Astrocyte of the spinal cord (primary cell): ENCODE measurements around the gene KRT79.

Experiments
- DNase-seq: peaks from one replicate; pipeline ENCODE4 v3.0.0; 2011; ENCODE audit warnings: low read depth, low spot score
- H3K4me3 ChIP-seq: 2 replicates; pipeline ENCODE4 v1.5.1; 2011; ENCODE audit warnings: low read depth, mild to moderate bottlenecking, low read length, moderate library complexity
- CTCF ChIP-seq: IDR thresholded peaks from 2 replicates; pipeline ENCODE4 v1.5.1; 2012; ENCODE audit warnings: low read depth, mild to moderate bottlenecking, low read length, inconsistent platforms
- in situ Hi-C: cut with HindIII; loops from 2 replicates; pipeline ENCODE4 v1.10.0; 2017; ENCODE audit warnings: low sequenced_read_pairs

Gene KRT79

DNA sequence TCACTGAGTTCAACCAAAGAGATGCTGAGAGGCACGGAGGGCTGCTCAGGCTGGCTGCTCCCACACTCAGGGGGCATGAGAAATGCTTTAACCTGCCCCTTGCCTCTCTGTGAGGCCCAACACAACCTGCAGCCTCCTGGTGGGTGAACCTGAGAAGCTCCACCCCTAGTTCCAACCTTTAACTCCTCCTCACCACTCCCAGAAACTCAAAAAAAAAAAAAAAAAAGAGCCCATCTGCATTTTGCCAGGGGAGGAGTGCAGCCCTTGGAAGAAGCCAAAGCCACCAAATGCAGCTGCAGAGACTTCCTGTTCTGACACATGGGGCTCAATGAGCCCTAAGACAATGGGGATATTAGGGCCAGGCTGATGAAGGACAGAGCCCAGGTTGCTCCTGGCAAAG is 29.1 kb downstream of the KRT79 start:
- H3K4me3 ChIP-seq, result no peak overlapping the region
- DNase-seq, result no peak
- no peak for TF ChIP-seq CTCF
- in situ Hi-C loops, result no loop called here

DNA sequence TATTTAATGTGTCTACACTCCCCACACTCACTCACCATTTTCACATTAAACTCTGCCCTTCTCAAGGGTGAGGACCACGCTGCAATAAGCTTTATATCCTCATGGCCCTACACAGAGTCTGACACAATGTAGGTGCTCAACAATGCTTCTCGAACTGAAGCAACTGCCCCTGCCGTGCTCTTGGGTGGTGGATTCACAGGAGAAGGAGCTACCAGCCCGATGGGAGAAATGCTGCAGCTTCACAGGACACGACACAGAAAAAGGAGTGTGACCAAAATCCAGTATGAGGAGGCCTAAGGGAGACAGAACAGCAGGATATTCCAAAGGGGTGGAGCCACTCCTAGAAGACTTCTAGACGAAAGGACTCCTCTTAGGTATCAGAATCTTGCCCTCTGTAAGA is 31.7 kb downstream of the KRT79 start:
- in situ Hi-C loops, result no loop called here
- no peak for TF ChIP-seq CTCF
- DNase-seq, result no peak
- H3K4me3 ChIP-seq, result no peak overlapping the region

DNA sequence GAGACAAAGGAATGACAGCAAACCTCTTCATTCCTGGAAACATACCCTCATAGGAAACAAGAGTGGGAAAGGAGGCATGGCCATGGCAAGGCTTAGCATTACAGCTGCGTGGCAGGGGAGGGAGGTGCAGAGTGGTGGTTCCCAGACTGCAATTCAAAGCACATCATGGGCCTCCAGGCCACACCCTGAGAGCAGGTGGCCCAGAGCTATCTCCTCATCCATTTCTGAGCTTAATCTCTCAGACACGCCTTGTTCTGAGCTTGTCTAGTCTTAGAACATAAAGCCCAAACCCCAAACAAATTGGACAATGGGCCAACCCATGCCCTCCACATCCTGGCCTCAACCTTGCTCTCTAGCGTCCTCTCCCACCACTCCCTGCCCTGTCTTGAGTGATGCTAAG is 32.3 kb downstream of the KRT79 start:
- no peak for DNase-seq
- no peak for TF ChIP-seq CTCF
- in situ Hi-C loops, result no loop called here
- no peak overlapping the region for H3K4me3 ChIP-seq

GRCh38 chr12:52800259-52800917 is 33.7 kb downstream of the KRT79 start:
- TF ChIP-seq CTCF, result no peak
- in situ Hi-C loops, result no loop called here
- no peak for DNase-seq
- H3K4me3 ChIP-seq, result no peak overlapping the region

DNA sequence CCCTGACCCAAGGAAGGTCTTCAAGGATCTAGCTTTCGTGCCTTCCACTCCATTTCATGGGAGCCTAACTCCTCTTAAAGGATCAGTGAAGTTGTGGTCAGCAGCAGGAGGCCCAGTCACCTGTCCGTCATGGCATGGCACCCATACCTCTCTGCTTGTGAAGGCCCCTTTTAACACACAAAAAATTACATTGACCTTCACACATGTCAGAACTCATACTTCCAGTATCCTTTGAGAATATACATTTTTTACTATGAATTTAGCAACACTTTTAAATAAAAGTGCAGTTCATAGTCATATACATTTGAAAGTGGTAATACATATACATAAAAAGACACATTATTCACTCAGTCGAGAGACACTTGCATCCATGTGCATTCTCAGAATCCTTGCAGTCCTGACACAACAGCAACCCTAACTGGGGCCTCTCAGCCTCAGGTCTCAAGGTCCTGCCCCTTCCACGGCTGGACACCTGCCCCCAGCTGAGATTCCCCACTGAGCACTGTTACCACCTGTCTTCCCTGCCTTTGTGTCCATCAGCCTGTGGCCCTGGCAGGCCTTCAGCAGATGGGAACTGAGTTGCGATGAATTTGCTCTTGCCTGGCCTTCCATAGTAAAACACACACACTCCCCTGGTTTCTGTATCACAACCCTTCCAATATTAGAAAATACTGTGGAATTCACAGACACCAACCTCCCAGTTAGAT is 34.5 kb downstream of the KRT79 start:
- DNase-seq, result no peak

More for the DNA sequence above, 34.5 kb downstream of the KRT79 start:
- TF ChIP-seq CTCF, result no peak
- no peak overlapping the region for H3K4me3 ChIP-seq
- in situ Hi-C loops, result no loop called here
